M059J (cell line): Measurements from ENCODE around the gene CD248. TPM values are rescaled to one million over a fixed set of nuclear protein-coding genes. Genes with fewer than 3 reads are reported as not detected.
"Not testable (repeated sequence)": the region's sequence is repeated elsewhere in the genome, so short reads cannot be mapped to it uniquely, and the experiment has no call there.

Source experiments
- DNase-seq: peaks from one replicate; pipeline ENCODE4 v3.0.0-alpha.2; 2012; ENCODE audit warnings: low read depth
- total RNA-seq: library from RNA; depleted of rRNA; stranded (reverse); fragments of >200 nt; shearing (Covaris generic); gene quantifications from 2 replicates; pipeline ENCODE4 v1.2.3, GENCODE V29; 2014

CD248 gene
- total RNA-seq, 1 experiment from 2014 or later = not detected

DNA sequence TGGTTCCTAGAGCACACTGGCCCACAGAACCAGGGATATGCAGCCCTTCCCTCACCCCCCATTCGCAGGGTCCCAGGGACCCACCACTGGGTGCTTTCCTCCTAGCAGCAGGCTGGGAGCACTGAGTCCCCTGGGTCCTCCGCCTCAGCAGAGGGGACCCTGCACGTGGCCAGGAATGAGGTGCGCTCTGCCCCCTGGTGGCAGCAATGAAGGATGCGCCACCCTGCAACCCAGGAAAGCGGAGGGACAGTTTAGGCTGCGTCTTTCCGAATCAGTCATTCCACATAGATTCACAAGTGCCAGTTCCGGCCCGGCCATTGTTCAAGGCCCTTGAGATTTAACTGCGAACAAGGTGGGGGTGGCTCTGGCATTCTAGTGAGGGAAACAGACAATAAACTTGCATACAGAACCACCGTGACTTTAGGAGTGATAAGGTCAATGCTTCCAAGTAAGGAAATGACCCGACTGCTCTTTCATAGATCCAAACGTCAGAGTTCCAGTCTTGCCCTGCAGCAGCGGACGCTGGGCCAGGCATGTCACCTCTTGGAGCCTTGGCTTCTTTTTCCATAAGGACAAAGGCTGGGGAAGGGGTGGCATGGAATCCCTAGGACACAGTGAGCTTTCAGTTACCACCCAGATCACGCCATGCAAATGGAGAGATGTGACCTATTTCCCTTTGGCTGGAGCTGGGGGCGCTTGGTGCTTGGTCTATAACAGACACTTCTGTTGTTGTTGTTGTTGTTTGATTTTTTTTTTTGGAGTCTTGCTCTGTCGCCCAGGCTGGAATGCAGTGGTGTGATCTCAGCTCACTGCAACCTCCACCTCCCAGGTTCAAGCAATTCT is 11.7 kb upstream of the CD248 start:
- DNase-seq = peak; percentile 71

DNA sequence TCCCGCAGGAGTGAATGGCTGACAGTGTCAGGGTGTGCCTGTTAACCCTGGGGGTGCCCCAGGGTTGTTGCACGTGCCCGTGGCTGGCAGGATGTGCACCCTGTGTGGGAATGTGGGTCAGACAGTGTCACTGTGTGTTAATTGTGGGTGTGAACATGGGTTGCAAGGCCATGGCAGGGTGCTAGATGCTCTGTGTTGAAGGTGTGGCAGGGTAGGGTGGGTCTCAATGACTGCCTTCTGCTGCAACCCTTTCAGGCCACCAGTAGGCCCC is 11.1 kb upstream of the CD248 start:
- DNase-seq = no peak

DNA sequence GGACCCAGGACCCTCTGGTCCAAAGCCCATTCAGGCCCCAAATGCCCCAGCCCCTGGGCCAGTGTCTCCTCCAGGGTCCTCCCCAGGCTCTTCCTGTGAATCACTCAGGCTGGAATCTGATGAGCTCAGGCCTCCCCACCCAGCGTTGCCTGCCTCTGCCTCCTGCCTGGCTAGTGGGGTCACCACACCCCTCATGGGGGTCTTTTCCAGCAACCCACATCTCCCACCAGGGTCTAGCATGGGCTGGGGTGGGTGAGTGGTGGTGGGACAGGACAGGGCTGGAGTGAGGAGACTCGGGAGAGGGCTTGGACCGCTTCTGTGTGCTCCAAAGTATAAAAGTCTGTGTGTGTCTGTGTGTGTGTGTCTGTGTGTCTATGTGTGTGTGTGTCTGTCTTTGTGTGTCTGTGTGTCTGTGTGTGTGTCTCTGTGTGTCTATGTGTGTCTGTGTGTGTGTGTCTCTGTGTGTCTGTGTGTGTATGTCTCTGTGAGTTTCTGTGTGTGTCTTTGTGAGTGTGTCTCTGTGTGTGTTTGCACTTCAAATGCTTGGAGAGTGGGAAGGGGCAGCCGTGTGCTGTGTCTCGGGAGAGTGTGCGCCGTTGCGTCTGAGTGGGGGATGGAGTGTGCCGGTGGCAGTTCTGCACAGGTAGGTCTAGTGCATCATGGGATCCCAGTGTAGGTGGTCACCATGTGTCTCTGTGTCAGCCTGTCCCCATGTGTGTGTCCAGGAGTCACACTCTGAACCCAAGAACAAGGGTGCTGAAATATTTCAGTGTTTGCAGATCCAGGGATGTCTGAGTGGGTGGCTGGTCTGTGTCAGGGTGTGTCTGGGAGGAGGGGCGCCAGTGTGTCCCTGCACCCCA is 10.6 kb upstream of the CD248 start:
- peak; percentile 57 for DNase-seq

GRCh38 chr11:66326261-66327111 is 9.6 kb upstream of the CD248 start:
- peak; percentile 40 for DNase-seq

- no peak for DNase-seq
Observed at GRCh38 chr11:66325263-66325671, 8.4 kb upstream of the CD248 start.

GRCh38 chr11:66324664-66325063 is 7.8 kb upstream of the CD248 start:
- no peak for DNase-seq

- no peak for DNase-seq
Observed at GRCh38 chr11:66323684-66324083, 6.8 kb upstream of the CD248 start.

- no peak for DNase-seq
Observed at GRCh38 chr11:66322732-66323427, 6.0 kb upstream of the CD248 start.

DNA sequence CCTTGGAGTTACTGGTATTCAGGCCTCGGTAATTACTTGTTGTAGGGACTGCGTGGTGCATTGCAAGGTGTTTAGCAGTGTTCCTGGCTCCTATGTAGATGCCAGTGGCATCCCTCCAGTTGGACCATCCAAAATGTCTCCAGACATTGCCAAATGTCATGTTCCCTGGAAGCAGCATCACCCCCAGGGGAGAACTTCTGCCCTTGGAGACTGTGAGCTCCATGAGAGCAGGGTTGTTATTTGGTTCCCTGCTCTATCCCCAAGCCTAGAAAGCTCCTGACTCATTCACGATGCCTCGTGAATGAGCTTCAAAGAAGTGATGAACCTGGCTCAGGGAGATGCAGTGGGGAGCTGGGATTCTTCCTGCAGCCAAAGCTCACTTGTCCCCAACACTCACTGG is 4.8 kb upstream of the CD248 start:
- no peak for DNase-seq

GRCh38 chr11:66320748-66321147 is 3.9 kb upstream of the CD248 start:
- not testable (repeated sequence) for DNase-seq

- not testable (repeated sequence) for DNase-seq
Observed at GRCh38 chr11:66320289-66320688, 3.4 kb upstream of the CD248 start.

- DNase-seq = no peak
Observed at GRCh38 chr11:66318600-66318970, 1.7 kb upstream of the CD248 start.

GRCh38 chr11:66317723-66318599 is 1.1 kb upstream of the CD248 start:
- DNase-seq = no peak

DNA sequence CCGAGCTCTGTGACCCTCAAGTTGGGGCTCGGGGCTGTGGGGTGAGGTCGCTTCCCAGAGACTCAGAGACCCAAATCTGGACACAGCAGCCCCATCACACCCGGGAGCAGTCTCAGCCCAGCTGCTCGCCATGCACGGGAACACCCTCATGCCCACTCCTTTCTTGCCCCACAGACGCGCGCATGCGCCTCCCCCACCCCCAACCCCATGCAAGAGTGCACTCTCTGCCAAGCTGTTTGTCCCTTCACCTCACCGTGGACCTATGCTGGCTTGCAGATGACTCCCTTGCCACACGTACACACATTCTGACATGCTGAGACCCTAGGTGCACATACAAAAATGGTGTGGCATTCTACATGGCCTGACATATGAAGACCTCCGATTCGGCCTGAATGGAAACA is 478 bp upstream of the CD248 start:
- DNase-seq = no peak

- DNase-seq = no peak
Observed at GRCh38 chr11:66315921-66316811, 678 bp downstream of the CD248 start.

GRCh38 chr11:66315498-66315885 is 1.4 kb downstream of the CD248 start:
- DNase-seq = no peak

DNA sequence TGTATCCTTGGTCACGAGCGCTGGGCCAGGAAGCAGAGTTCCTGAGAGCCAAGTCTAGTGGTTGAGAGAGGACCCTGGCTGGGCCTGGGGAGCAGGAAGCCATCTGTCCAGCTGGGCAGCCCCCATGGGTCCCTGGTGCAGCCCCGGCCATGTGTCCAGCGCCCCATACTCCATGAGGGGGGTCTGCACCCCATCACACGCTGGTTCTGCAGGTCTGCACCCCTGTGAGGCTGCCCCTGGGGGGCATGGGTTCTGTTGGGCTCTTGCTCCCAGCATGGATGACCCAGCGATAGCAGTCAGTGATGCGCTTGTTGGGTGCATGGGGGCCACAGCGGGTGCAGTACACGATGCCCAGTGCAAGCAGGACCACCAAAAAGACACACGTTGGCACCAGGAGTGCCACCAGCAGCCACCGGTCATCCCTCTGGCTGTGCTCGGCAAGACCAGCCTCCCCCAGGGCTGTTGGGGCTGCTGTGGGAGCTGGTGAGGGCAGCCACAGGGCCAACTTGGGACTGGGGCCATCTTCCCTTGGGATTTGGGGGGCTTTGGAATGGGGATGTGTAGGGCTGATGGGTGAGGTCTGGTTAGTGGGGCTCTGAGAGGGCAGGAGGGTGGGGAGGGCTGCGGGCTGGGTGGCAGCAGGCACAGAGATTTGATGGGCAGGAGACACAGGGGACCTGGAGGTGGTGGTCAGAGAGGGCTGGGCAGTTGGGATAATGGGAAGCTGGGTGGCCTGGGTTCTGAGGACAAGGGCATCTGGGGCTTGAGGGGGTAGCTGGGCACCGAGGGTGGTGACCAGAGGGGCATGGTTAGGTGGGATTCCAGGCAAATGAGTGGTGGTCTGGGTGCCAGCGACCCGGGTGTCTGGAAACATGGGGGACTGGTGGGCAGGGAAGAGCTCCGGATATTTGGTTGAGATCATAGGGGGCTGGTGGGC is 2.0 kb downstream of the CD248 start:
- DNase-seq = no peak

- DNase-seq = no peak
Observed at GRCh38 chr11:66314186-66314501, 2.7 kb downstream of the CD248 start.
